Neutrophil (primary cell): ENCODE results near the gene MBNL1.
A peak's percentile ranks its signal among the peaks of the same experiment; 100 is the strongest.

ENCODE experiments used
- H3K27ac ChIP-seq: fragments of 200-600 bp; sonication (generic); 2 replicates; pipeline ENCODE4 v1.5.1; 2016; ENCODE audit warnings: mild to moderate bottlenecking, moderate library complexity
- H3K27me3 ChIP-seq: fragments of 200-600 bp; sonication (generic); 2 replicates; pipeline ENCODE4 v1.6.0; 2016; ENCODE audit warnings: mild to moderate bottlenecking
- H3K36me3 ChIP-seq: fragments of 200-600 bp; sonication (generic); 2 replicates; pipeline ENCODE4 v1.5.1; 2017
- H3K4me1 ChIP-seq, 2 experiments: fragments of 200-600 bp in 1 of 2; sonication (generic) in 1 of 2; 1 replicate in 1 of 2; 2 replicates in 1 of 2; pipeline versions ENCODE4 v1.5.1 to v1.6.1; 2013 to 2016; ENCODE audit warnings: low read depth in 1 of 2, low read length in 1 of 2, mild to moderate bottlenecking in 1 of 2, moderate library complexity in 1 of 2; ENCODE audit not compliant: control insufficient read depth in 1 of 2, insufficient read depth in 1 of 2
- H3K4me3 ChIP-seq, 2 experiments: fragments of 200-600 bp in 1 of 2; sonication (generic) in 1 of 2; 1 replicate in 1 of 2; 2 replicates in 1 of 2; pipeline ENCODE4 v1.5.1; 2013 to 2016; ENCODE audit warnings: low read depth in 1 of 2, low read length in 1 of 2, mild to moderate bottlenecking in 1 of 2, moderate library complexity in 1 of 2
- H3K9me3 ChIP-seq: fragments of 200-600 bp; sonication (generic); 2 replicates; pipeline ENCODE4 v1.5.1; 2016
- CTCF ChIP-seq: fragments of 200-600 bp; sonication (generic); IDR thresholded peaks from 2 replicates; pipeline ENCODE4 v1.5.1; 2016; ENCODE audit warnings: antibody characterized with exemption

The MBNL1 gene

GRCh38 chr3:152258448-152259393 is 10.0 kb upstream of the MBNL1 start:
- no peaks in the 10 kb centered on the region for H3K9me3 ChIP-seq
- TF ChIP-seq CTCF = no peak
- H3K4me3 ChIP-seq = peak overlapping the region in 1 of 2 experiments; percentile 6

GRCh38 chr3:152259468-152259867 is 9.3 kb upstream of the MBNL1 start:
- peaks cover 55 to 61% of the 10 kb centered on the region in 2 experiments for H3K4me1 ChIP-seq
- H3K9me3 ChIP-seq = no peaks in the 10 kb centered on the region
- no peaks in the 10 kb centered on the region for H3K27me3 ChIP-seq
- H3K36me3 ChIP-seq = no peaks in the 10 kb centered on the region
- no peak for TF ChIP-seq CTCF
- no peak overlapping the region for H3K4me3 ChIP-seq
- peak overlapping the region; percentile 82 for H3K27ac ChIP-seq

More at GRCh38 chr3:152258448-152259393, 10.0 kb upstream of the MBNL1 start:
- Histone ChIP-seq H3K27ac (peak overlapping the region; percentile 82), H3K36me3 (no peaks in the 10 kb centered on the region), H3K4me1 (peaks cover 59 to 62% of the 10 kb centered on the region in 2 experiments), H3K27me3 (no peaks in the 10 kb centered on the region)

- H3K9me3 ChIP-seq = no peaks in the 10 kb centered on the region
- H3K27ac ChIP-seq = peak overlapping the region; percentile 82
- TF ChIP-seq CTCF = no peak
These were observed 8.7 kb upstream of the MBNL1 start for GRCh38 chr3:152260026-152260425.

DNA sequence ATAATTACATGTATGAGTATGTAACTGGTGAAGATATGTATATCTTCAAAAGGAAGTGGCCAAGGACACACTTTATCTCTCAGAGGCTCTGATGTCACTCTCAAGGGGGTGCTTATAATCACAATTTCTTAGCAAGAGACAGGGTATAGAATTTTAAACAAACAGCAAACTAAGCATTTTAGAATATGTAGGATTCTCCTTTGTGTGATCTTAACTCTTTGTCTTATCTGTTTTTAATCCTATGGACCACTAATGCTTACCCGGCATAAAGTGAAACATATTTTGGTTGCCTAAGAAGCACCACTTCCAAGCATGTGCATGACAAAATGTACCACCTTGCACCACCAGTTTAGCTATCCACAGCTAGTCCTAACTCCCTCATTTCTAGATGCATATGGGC is 8.2 kb upstream of the MBNL1 start:
- H3K36me3 ChIP-seq = no peaks in the 10 kb centered on the region
- no peak overlapping the region for H3K4me3 ChIP-seq
- peaks cover 52 to 59% of the 10 kb centered on the region in 2 experiments for H3K4me1 ChIP-seq
- no peaks in the 10 kb centered on the region for H3K9me3 ChIP-seq
- no peak for TF ChIP-seq CTCF
- H3K27me3 ChIP-seq = no peaks in the 10 kb centered on the region
- H3K27ac ChIP-seq = peak overlapping the region; percentile 82

More at GRCh38 chr3:152260026-152260425, 8.7 kb upstream of the MBNL1 start:
- Histone ChIP-seq H3K4me1 (peaks cover 55 to 62% of the 10 kb centered on the region in 2 experiments), H3K4me3 (no peak overlapping the region), H3K27me3 (no peaks in the 10 kb centered on the region), H3K36me3 (no peaks in the 10 kb centered on the region)

DNA sequence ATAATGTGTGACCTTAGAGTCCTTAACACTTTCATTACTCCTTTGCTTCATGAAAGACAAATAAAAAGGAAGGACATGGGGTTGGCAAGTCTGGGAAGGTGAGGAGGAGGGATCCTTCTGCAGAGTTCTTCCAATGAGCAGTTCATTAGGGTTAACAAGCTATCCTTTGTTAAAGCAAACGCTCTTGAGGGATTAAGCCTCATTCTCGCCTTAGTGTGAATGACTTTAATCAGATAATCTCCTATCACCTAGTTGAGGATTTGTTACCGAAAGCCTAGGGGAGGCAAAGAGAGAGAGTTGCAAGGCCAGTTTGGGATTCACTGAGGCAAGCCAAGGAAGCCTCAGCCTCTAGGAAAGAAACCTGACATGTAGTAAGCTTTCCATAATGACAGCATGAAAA is 7.4 kb upstream of the MBNL1 start:
- Histone ChIP-seq H3K27ac (peak overlapping the region; percentile 5), H3K27me3 (no peaks in the 10 kb centered on the region), H3K36me3 (no peaks in the 10 kb centered on the region), H3K4me1 (peaks cover 56 to 59% of the 10 kb centered on the region in 2 experiments), H3K4me3 (no peak overlapping the region), H3K9me3 (no peaks in the 10 kb centered on the region)
- no peak for TF ChIP-seq CTCF
